ENCODE data around the gene ASAH2.

DNA sequence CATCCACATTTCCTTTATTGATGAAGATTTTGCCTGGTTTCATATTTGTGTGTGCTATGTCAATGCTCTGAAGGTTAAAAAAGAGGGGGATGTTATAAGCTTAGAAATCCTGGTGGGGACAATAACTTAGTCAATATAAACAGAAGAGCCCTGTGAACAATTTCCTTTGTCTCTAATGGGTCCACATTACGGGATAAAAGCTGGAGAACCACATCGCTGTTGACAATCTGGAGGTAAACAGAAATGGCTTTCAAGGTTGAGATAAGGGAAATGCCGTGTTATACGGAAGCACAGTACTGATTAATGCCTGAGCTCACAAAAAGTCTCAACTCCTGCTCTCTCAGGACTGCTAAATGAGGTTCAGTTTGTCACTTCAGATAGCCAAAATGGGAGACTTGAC is 16.8 kb downstream of the ASAH2 start:
- TF ChIP-seq, protein P1, sequence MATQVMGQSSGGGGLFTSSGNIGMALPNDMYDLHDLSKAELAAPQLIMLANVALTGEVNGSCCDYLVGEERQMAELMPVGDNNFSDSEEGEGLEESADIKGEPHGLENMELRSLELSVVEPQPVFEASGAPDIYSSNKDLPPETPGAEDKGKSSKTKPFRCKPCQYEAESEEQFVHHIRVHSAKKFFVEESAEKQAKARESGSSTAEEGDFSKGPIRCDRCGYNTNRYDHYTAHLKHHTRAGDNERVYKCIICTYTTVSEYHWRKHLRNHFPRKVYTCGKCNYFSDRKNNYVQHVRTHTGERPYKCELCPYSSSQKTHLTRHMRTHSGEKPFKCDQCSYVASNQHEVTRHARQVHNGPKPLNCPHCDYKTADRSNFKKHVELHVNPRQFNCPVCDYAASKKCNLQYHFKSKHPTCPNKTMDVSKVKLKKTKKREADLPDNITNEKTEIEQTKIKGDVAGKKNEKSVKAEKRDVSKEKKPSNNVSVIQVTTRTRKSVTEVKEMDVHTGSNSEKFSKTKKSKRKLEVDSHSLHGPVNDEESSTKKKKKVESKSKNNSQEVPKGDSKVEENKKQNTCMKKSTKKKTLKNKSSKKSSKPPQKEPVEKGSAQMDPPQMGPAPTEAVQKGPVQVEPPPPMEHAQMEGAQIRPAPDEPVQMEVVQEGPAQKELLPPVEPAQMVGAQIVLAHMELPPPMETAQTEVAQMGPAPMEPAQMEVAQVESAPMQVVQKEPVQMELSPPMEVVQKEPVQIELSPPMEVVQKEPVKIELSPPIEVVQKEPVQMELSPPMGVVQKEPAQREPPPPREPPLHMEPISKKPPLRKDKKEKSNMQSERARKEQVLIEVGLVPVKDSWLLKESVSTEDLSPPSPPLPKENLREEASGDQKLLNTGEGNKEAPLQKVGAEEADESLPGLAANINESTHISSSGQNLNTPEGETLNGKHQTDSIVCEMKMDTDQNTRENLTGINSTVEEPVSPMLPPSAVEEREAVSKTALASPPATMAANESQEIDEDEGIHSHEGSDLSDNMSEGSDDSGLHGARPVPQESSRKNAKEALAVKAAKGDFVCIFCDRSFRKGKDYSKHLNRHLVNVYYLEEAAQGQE (IDR thresholded peaks at IDR 0.05; ENCODE audit: low read depth): no peak
- TF ChIP-seq TAF1 (IDR thresholded peaks at IDR 0.05; ENCODE audit: low read depth): no peak
- TF ChIP-seq, protein P2, sequence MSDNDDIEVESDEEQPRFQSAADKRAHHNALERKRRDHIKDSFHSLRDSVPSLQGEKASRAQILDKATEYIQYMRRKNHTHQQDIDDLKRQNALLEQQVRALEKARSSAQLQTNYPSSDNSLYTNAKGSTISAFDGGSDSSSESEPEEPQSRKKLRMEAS (IDR thresholded peaks at IDR 0.05): no peak
- no peak for TF ChIP-seq TEAD4 (IDR thresholded peaks at IDR 0.05)
- TF ChIP-seq RAD21 (IDR thresholded peaks at IDR 0.05; ENCODE audit: low read depth): no peak
- no peak for TF ChIP-seq CREB1 (IDR thresholded peaks at IDR 0.05; ENCODE audit: low read depth)
